HG03342 (cell line): ENCODE results near the gene TUBB8B.
"Not testable (repeated sequence)": the region's sequence is repeated elsewhere in the genome, so short reads cannot be mapped to it uniquely, and the experiment has no call there.

Experiments used
- ATAC-seq: cut with Tn5 transposase; IDR thresholded peaks from one replicate; pipeline ENCODE4 v1.9.1; 2021; ENCODE audit warnings: mild to moderate bottlenecking, moderate library complexity; ENCODE audit not compliant: unreplicated experiment

The TUBB8B gene

DNA sequence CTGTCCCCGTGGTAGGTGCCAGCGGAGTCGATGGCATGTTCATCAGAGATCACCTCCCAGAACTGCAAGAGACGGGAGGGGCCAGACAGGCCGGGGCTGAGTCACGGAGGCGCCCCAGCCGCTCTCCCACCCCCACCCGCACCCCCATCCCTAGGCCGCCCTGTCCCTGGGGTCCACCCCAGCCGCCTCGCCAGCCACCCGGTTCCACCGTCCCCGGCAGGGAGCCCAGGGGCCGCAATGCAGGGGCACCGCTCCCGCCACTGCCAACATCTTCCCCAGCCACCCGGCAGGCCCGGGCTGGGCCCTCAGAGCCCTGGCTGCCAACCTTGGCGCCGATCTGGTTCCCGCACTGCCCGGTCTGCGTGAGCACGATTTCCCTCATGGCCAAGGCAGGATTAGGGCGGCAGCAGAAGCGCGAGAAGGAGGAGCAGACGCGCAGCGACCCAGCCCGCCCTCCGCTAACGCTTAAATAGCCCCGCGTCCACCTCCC, at the start of gene TUBB8B:
Gene TUBB8B, minus strand, starts transcription at position 440 of the 490 bp plus-strand sequence. Its CDS starts 58 bp downstream, at position 382.
- ATAC-seq: not testable (repeated sequence)

DNA sequence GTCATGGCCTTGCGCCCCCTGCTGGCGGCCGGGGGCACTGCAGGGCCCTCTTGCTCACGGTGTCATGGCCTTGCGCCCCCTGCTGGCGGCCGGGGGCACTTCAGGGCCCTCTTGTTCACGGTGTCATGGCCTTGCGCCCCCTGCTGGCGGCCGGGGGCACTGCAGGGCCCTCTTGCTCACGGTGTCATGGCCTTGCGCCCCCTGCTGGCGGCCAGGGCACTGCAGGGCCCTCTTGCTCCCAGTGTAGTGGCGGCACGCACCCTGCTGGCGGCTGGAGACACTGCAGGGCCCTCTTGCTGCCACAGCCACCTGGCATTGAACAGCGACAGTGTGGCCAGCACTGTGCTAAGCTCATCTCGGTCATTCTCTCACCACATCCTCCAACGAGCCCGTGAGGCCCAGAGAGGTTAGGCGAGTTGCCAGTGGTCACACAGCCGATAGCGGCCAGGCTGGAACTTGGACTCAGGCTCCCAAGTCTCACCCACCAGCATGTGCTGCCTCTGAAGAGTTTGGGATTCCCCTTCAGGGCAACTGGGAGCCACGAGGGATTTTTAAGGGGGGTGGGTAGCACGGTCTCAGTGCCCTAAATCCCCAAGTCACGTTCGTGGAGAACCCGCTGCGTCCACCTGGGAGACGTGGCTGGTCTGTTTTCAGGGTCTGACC, 48.0 kb upstream of the TUBB8B start:
- ATAC-seq: peak; percentile 100

GRCh38 chr18:96767-97131, 47.3 kb upstream of the TUBB8B start:
- not testable (repeated sequence) for ATAC-seq

DNA sequence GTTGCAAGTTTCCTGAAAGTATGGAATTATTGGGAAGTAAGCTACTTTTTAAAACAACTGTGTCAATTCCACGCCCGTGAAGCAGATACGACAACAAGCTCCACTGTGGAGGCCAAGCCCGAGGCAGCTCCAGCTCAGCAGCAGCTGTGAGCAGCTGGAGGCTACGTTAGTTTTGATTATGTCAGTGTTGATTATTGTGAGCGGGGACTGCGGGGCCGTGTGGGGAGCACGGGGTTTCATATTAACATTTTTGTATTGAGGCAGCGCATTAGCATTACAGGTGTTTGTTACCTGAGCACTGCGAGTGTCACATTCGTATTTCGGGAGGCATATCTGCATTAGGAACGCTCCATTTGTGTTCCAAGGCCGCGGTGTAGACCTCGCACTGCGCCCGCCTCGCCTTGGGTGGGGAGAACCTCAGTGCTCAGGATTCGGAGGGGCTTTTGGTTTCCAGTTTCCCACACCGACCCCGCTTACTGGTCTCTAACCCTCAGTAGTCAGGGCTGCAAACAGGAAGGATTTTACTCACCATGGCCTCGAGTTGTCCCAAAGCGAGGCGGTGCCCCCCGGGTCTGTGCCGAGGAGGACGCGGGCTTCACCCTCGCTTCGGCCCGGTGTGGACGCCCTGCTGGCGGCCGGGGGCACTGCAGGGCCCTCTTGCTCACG, 46.8 kb upstream of the TUBB8B start:
- not testable (repeated sequence) for ATAC-seq

- not testable (repeated sequence) for ATAC-seq
These were observed 46.2 kb upstream of the TUBB8B start for GRCh38 chr18:95580-95979.

DNA sequence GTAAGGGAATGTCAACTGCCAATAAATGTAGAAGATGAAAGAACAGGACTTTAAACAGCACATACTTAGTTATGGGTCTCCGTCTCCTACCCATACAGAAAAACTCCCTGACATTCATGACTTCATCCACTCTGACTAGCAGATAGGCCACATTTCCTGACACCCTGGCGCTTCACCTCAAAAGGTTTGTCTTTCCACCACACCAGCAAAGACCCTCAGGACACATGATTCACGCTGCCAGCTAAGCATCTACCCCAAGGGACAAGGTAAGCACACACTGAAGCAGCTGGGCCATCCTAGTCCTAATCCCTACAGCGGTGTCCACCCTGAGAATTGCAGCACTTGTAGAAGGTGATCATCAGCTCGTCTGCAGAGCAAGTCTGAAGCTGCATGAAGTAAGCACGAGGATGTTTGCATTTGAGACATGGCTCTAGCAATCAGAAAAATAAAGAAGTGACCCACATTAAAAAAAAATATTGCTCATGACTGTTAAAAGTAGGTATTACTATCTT, 44.5 kb upstream of the TUBB8B start:
- not testable (repeated sequence) for ATAC-seq

GRCh38 chr18:91561-91960, 42.1 kb upstream of the TUBB8B start:
- ATAC-seq: not testable (repeated sequence)

GRCh38 chr18:90396-91193, 41.2 kb upstream of the TUBB8B start:
- ATAC-seq: not testable (repeated sequence)

DNA sequence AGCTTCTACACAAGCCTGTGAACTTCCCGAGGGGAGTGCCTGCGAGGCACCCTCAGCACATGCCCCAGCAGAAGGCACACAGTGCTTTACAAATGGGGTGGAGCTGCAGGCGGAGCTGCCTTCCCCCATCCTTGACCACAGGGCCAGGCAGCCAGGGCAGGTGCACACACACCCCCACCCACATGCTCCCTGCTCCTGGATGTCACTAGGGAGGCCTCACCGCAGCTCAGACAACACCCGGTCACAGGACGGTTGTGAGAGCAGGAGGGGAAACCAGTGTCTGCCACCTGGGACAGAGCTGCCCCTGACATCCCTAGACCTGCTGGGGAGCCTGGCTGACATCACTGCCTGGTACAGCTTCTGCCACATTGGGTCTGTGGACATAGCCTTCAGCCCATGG, 39.7 kb upstream of the TUBB8B start:
- not testable (repeated sequence) for ATAC-seq

DNA sequence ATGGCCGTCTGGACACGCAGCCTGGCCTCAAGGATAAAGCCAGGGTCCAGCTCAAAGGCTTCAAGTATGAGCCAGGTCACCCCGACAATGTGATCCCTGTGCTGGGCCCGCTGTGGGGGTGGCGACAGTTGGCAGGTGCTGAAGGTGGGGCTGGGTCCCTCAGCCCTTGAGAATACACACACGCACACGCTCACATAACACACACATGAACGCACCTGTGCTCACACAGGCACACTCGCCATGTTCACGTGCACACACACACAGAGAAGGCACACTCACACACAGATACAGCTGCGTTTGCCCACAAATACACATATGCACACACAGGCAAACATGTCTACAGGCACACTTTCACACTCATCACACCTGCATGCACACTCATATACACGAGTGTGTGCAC, 35.4 kb upstream of the TUBB8B start:
- ATAC-seq: not testable (repeated sequence)

GRCh38 chr18:82626-83209, 33.3 kb upstream of the TUBB8B start:
- not testable (repeated sequence) for ATAC-seq

GRCh38 chr18:80881-81280, 31.5 kb upstream of the TUBB8B start:
- ATAC-seq: not testable (repeated sequence)

GRCh38 chr18:80202-80601, 30.8 kb upstream of the TUBB8B start:
- ATAC-seq: not testable (repeated sequence)

DNA sequence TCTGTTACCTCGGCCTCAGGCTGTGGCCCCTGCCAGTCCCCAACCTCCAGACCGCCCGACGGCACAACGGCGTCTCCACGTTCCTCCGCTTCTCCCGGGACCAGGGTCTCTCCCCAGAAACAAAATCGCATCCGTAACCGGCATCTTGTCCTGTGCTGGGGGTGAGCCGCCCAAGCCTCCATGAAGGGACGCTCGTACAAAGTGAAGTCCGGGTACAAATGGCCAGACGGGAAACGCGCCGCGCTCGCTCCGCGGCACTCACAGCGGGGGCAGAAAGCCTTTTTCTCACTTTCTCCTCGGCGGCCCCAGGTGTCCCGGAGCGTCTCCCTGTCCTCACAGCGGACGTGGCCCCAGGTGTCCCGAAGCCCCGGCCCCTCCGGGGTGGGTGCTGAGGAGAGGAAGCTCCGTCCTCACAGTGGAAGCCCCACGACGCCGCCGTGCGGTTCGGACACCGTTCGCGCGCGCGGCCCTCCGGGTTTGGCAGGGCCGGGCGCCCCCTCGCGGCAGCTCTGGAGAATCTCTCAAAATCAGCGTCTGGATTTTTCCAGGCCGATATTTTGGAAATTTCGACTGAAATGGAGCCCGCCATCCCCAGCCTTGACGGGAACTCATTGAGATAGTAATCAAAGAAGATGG, 26.2 kb upstream of the TUBB8B start:
- ATAC-seq: not testable (repeated sequence)

DNA sequence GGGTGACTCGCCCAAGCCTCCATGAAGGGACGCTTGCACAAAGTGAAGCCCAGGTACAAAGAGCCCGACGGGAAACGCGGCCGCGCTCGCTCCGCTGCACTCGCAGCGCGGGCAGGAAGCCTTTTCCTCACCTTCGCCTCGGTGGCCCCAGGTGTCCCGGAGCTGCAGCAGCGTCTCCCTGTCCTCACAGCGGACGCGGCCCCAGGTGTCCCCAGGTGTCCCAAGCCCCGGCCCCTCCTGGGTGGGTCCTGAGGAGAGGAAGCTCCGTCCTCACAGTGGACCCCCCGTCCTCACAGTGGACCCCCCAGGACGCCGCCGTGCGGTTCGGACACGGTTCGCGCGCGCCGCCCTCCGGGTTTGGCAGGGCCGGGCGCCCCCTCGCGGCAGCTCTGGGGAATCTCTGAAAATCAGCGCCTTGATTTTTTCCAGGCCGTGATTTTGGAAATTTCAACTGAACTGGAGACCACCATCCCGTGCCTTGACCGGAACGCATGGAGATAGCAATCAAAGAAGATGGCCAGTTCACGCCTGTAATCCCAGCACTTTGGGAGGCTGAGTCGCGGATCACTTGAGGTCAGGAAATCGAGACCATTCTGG, 23.9 kb upstream of the TUBB8B start:
- not testable (repeated sequence) for ATAC-seq

GRCh38 chr18:67701-68100, 18.3 kb upstream of the TUBB8B start:
- not testable (repeated sequence) for ATAC-seq

GRCh38 chr18:64279-64678, 14.9 kb upstream of the TUBB8B start:
- ATAC-seq: not testable (repeated sequence)

GRCh38 chr18:63656-64055, 14.2 kb upstream of the TUBB8B start:
- not testable (repeated sequence) for ATAC-seq

- ATAC-seq: not testable (repeated sequence)
These were observed 5.0 kb upstream of the TUBB8B start for GRCh38 chr18:54388-54787.

- ATAC-seq: not testable (repeated sequence)
These were observed 719 bp downstream of the TUBB8B start for GRCh38 chr18:48696-49095.
